Smooth muscle cell (in vitro differentiated cells): Measurements from ENCODE around the gene SETD7. TPM values are rescaled to one million over a fixed set of nuclear protein-coding genes. Genes with fewer than 3 reads are reported as not detected.

ENCODE experiments used
- DNase-seq: peaks from one replicate; lab custom pipeline; 2025; ENCODE audit not compliant: unreplicated experiment; lab: John Stamatoyannopoulos, UW
- H2AFZ ChIP-seq: fragments of 200-600 bp; sonication (generic); 2 replicates; pipeline ENCODE4 v1.6.0; 2016; ENCODE audit warnings: antibody characterized with exemption, low read depth, mild to moderate bottlenecking
- H3F3A ChIP-seq: fragments of 200-600 bp; sonication (generic); 2 replicates; pipeline ENCODE4 v1.6.0; 2017; ENCODE audit warnings: antibody characterized with exemption, low read depth
- H3K27ac ChIP-seq: fragments of 200-600 bp; sonication (generic); 2 replicates; pipeline ENCODE4 v1.5.1; 2016; ENCODE audit warnings: low read depth, mild to moderate bottlenecking
- H3K27me3 ChIP-seq: fragments of 200-600 bp; sonication (generic); 2 replicates; pipeline ENCODE4 v1.6.1; 2016; ENCODE audit warnings: low read depth, mild to moderate bottlenecking
- H3K36me3 ChIP-seq: fragments of 200-600 bp; sonication (generic); 2 replicates; pipeline ENCODE4 v1.5.1; 2016; ENCODE audit warnings: low read depth
- H3K4me1 ChIP-seq: fragments of 200-600 bp; sonication (generic); 2 replicates; pipeline ENCODE4 v1.5.1; 2016; ENCODE audit warnings: low read depth
- H3K4me2 ChIP-seq: fragments of 200-600 bp; sonication (generic); 2 replicates; pipeline ENCODE4 v1.6.0; 2016; ENCODE audit warnings: mild to moderate bottlenecking
- H3K4me3 ChIP-seq: fragments of 200-600 bp; sonication (generic); 2 replicates; pipeline ENCODE4 v1.5.1; 2016; ENCODE audit warnings: mild to moderate bottlenecking
- H3K79me2 ChIP-seq: fragments of 200-600 bp; sonication (generic); 2 replicates; pipeline ENCODE4 v1.6.0; 2016; ENCODE audit warnings: low read depth, mild to moderate bottlenecking
- H3K9ac ChIP-seq: fragments of 200-600 bp; sonication (generic); 2 replicates; pipeline ENCODE4 v1.6.0; 2016; ENCODE audit warnings: low read depth
- H3K9me3 ChIP-seq: fragments of 200-600 bp; sonication (generic); replicated peaks from 2 replicates; pipeline ENCODE4 v1.5.1; 2016; ENCODE audit warnings: low read depth
- H4K20me1 ChIP-seq: fragments of 200-600 bp; sonication (generic); 2 replicates; pipeline ENCODE4 v1.6.0; 2016; ENCODE audit warnings: low read depth
- CTCF ChIP-seq: fragments of 200-600 bp; sonication (generic); IDR thresholded peaks from 2 replicates; pipeline ENCODE4 v1.5.1; 2017; ENCODE audit warnings: borderline replicate concordance, mild to moderate bottlenecking, antibody characterized with exemption; ENCODE audit not compliant: insufficient read depth, poor library complexity, severe bottlenecking
- WGBS: methylation state at CpG from one replicate; pipeline ENCODE4 v1.1.7; 2016; ENCODE audit warnings: low lambda C conversion rate; 5-methylcytosine and 5-hydroxymethylcytosine counted together
- polyA plus RNA-seq: library from polyadenylated mRNA; unstranded; fragments of >200 nt; fragmentation: Nextera tagmentation; extraction: Ambion mirVana; gene quantifications from 2 replicates; pipeline ENCODE4 v1.2.1, GENCODE V29; 2016
- total RNA-seq: library from RNA; depleted of rRNA; stranded (reverse); fragments of >200 nt; gene quantifications from 2 replicates; pipeline ENCODE4 v1.2.3, GENCODE V29; 2014

SETD7 gene
- total and polyA plus RNA-seq, 2 experiments from 2014 or later = 8.5 to 34.2 TPM

DNA sequence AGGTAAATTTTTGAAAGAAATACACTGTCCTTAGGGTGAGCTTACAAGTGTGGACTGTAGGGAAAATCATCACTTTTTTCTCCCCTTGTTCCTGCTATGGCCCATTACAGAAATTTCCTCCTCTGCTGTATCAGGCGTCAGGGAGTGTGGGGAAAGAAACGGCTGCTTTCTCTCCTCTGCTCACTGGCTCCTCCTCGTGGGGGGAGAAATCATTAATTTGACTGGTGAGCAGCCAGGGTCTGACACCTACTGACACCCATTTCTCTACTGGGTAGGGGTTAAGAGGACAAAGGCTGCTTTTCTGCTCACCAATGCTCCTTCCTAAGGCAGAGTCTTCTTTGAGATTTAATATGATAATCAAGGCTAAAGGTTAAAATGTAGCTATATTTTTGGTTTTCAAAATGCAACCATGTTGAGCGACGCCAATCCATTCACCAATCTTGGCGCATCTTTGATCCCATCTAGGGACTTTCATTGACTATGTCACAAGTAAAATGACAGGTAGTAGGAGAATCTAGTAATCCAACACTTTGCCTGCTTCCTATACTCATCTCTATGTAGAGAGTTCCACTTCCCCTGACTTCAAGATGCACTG lies 25.1 kb downstream of the SETD7 start:
- peaks cover 29% of the 10 kb centered on the region for H4K20me1 ChIP-seq
- H3K4me2 ChIP-seq = no peak overlapping the region
- H3F3A ChIP-seq = no peaks in the 10 kb centered on the region
- no peak overlapping the region for H3K27ac ChIP-seq
- no peak overlapping the region for H3K9ac ChIP-seq
- no peaks in the 10 kb centered on the region for H3K4me1 ChIP-seq
- no peaks in the 10 kb centered on the region for H3K27me3 ChIP-seq
- peak; percentile 53 for TF ChIP-seq CTCF
- DNase-seq = no peak
- no peak overlapping the region for H3K4me3 ChIP-seq
- H3K9me3 ChIP-seq = no peaks in the 10 kb centered on the region
- H3K79me2 ChIP-seq = peaks cover 19% of the 10 kb centered on the region
- 55% methylated on average over 6 of the region's 6 CpGs for WGBS
- no peaks in the 10 kb centered on the region for H3K36me3 ChIP-seq
- H2AFZ ChIP-seq = no peak overlapping the region

DNA sequence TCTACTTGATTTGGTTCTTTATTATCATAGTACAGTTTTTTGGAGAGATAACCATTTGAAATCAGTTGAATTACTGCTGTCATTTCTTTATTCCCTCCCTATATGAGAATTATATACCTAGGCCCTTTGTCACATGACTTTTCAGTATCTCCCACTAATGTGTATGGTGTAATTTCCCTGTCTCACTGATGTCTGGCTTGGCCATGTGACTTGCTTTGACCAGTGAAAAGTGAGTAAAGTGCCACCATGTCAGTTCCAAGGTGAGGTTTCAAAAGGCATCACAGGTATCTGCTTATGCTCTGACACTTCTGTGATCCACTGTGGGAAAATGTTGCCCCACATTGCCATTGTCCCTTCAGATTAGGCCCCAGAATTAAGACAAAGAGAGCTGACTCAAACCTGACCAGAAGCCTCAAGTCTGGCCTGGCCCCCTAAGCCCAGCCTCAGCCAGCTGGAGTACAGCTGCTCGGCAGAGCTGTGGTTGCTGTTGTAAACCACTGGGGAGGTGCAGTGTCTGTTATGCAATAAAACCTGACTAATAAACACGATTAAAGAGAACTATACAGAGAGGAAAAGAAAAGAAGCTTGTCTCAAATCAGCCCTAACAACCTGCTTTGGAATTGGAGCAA lies 27.5 kb downstream of the SETD7 start:
- WGBS = 40% methylated on average over 2 of the region's 2 CpGs
- H3K36me3 ChIP-seq = no peaks in the 10 kb centered on the region
- no peaks in the 10 kb centered on the region for H3K27me3 ChIP-seq
- H3K4me1 ChIP-seq = no peaks in the 10 kb centered on the region
- no peaks in the 10 kb centered on the region for H3K9me3 ChIP-seq
- peaks cover 12% of the 10 kb centered on the region for H4K20me1 ChIP-seq
- TF ChIP-seq CTCF = no peak
- H2AFZ ChIP-seq = no peak overlapping the region
- H3K4me3 ChIP-seq = no peak overlapping the region
- H3K79me2 ChIP-seq = no peaks in the 10 kb centered on the region
- H3K4me2 ChIP-seq = peak overlapping the region; percentile 40
- H3K9ac ChIP-seq = no peak overlapping the region
- H3K27ac ChIP-seq = peak overlapping the region; percentile 45
- H3F3A ChIP-seq = no peaks in the 10 kb centered on the region
- DNase-seq = peak; percentile 3

DNA sequence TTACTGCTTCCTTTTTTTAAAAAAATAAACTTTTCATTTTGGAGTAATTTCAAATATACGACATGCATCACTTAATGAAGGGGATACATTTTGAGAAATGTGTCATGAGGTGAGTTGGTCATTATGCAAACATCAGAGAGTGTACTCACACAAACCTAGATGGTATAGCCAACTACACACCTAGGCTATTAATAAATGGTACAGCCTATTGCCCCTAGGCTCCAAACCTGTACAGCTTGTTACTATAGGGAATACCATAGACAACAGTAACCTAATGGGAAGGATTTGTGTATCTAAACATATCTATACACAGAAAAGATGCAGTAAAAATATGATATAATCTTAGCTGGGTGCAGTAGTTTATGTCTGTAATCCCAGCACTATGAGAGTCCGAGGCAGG lies 29.1 kb downstream of the SETD7 start:
- no peak overlapping the region for H3K4me2 ChIP-seq
- no peak for TF ChIP-seq CTCF

DNA sequence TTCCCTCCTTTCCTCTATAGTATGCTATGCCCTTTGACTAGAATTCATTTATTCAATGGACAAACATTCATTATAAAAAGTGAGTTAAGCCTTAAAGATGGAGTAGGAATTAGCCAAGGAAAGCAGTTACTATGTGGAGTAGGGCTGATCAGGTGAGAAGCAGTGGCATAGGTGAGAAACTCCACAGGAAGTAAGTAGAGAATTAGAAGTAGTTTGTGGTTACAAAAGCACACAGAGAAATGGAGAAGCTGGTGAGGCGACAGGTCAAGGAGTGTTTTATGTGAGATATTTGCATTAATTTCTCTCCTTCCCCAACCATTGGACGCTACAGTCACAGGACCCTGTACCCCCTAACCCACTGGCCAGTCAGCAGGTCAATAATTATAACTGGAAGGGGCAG lies 30.6 kb downstream of the SETD7 start:
- Histone ChIP-seq H3K27ac (no peak overlapping the region), H3K27me3 (no peaks in the 10 kb centered on the region), H3K4me3 (no peak overlapping the region), H3K9me3 (no peaks in the 10 kb centered on the region), H3K9ac (no peak overlapping the region), H3F3A (no peaks in the 10 kb centered on the region), H3K36me3 (no peaks in the 10 kb centered on the region), H2AFZ (no peak overlapping the region), H3K79me2 (no peaks in the 10 kb centered on the region), H3K4me1 (no peaks in the 10 kb centered on the region), H4K20me1 (no peaks in the 10 kb centered on the region), H3K4me2 (no peak overlapping the region)
- 46% methylated on average over 2 of the region's 2 CpGs for WGBS
- DNase-seq = no peak
- TF ChIP-seq CTCF = no peak

More for the DNA sequence above, 29.1 kb downstream of the SETD7 start:
- Histone ChIP-seq H2AFZ (no peak overlapping the region), H3K27ac (no peak overlapping the region), H3K9ac (no peak overlapping the region), H3K4me3 (no peak overlapping the region), H3K4me1 (no peaks in the 10 kb centered on the region), H3K79me2 (no peaks in the 10 kb centered on the region), H3K27me3 (no peaks in the 10 kb centered on the region), H3K36me3 (no peaks in the 10 kb centered on the region), H4K20me1 (no peaks in the 10 kb centered on the region), H3K9me3 (no peaks in the 10 kb centered on the region), H3F3A (no peaks in the 10 kb centered on the region)
- WGBS = 95% methylated on average over 2 of the region's 2 CpGs
- DNase-seq = no peak
